ENCODE results near the gene MAPK8IP1.
"Not testable (repeated sequence)": the region's sequence is repeated elsewhere in the genome, so short reads cannot be mapped to it uniquely, and the experiment has no call there.

MAPK8IP1 gene

GRCh38 chr11:45885274-45885920 lies at the start of gene MAPK8IP1:
Gene MAPK8IP1 (plus strand): TSS chr11:45885651. CDS start chr11:45885821, 170 bp downstream.
- peak in 30 of 42 donors; percentile 34 to 84 (median 62) for DNase-seq
- intact Hi-C loops (cut with DNase I) = no loop called here

- intact Hi-C loops (cut with DNase I) = no loop called here
Measured at GRCh38 chr11:45839204-45839603, 46.2 kb upstream of the MAPK8IP1 start.

GRCh38 chr11:45840251-45840650 lies 45.2 kb upstream of the MAPK8IP1 start:
- intact Hi-C loops (cut with DNase I) = not testable (repeated sequence)
- DNase-seq = peak in 1 of 42 donors; percentile 18

More at GRCh38 chr11:45839204-45839603, 46.2 kb upstream of the MAPK8IP1 start:
- peak in 2 of 42 donors; percentile 6 to 26 for DNase-seq

GRCh38 chr11:45843158-45843924 lies 42.1 kb upstream of the MAPK8IP1 start:
- intact Hi-C loops (cut with DNase I) = no loop called here

GRCh38 chr11:45844822-45845578 lies 40.5 kb upstream of the MAPK8IP1 start:
- no peak for DNase-seq
- intact Hi-C loops (cut with DNase I) = loop anchor here (5.0 kb wide), 3 partner anchors 38 to 72 kb away; partner anchors contain the start of genes PEX16 and SLC35C1

More at GRCh38 chr11:45843158-45843924, 42.1 kb upstream of the MAPK8IP1 start:
- peak; percentile 82 to 95 (median 89) for DNase-seq

GRCh38 chr11:45846174-45846675 lies 39.2 kb upstream of the MAPK8IP1 start:
- intact Hi-C loops (cut with DNase I) = loop anchor here (5.0 kb wide), 3 partner anchors 39 to 71 kb away; partner anchors contain the start of genes PEX16 and SLC35C1
- DNase-seq = peak in 2 of 42 donors; percentile 11 to 32

GRCh38 chr11:45846974-45847910 lies 38.2 kb upstream of the MAPK8IP1 start, which contains the start of gene CRY2:
Gene CRY2 (plus strand): TSS chr11:45847475. CDS start chr11:45847491, 16 bp downstream.
- DNase-seq = peak; percentile 99 to 100 (median 100)
- intact Hi-C loops (cut with DNase I) = loop anchor here (5.0 kb wide), 3 partner anchors 40 to 70 kb away; partner anchors contain the start of genes PEX16 and SLC35C1

GRCh38 chr11:45847911-45848316 lies 37.5 kb upstream of the MAPK8IP1 start:
- peak in 22 of 42 donors; percentile 5 to 60 (median 36) for DNase-seq
- intact Hi-C loops (cut with DNase I) = loop anchor here (5.0 kb wide), 3 partner anchors 41 to 69 kb away; partner anchors contain the start of genes PEX16 and SLC35C1

- DNase-seq = peak in 2 of 42 donors; percentile 13 to 25
- intact Hi-C loops (cut with DNase I) = loop anchor here (5.0 kb wide), 3 partner anchors 41 to 69 kb away; partner anchors contain the start of genes PEX16 and SLC35C1
Measured at GRCh38 chr11:45848654-45849081, 36.8 kb upstream of the MAPK8IP1 start.

- DNase-seq = peak in 2 of 42 donors; percentile 13 to 25
- intact Hi-C loops (cut with DNase I) = no loop called here
Measured at GRCh38 chr11:45850446-45850845, 35.0 kb upstream of the MAPK8IP1 start.

GRCh38 chr11:45851228-45851627 lies 34.2 kb upstream of the MAPK8IP1 start:
- peak in 2 of 42 donors; percentile 11 to 28 for DNase-seq
- intact Hi-C loops (cut with DNase I) = no loop called here

- peak in 20 of 42 donors; percentile 18 to 73 (median 42) for DNase-seq
Measured at GRCh38 chr11:45852018-45852711, 33.3 kb upstream of the MAPK8IP1 start.

GRCh38 chr11:45852712-45853101 lies 32.7 kb upstream of the MAPK8IP1 start:
- intact Hi-C loops (cut with DNase I) = no loop called here
- DNase-seq = peak in 2 of 42 donors; percentile 11 to 47

More at GRCh38 chr11:45852018-45852711, 33.3 kb upstream of the MAPK8IP1 start:
- intact Hi-C loops (cut with DNase I) = no loop called here

- intact Hi-C loops (cut with DNase I) = no loop called here
- DNase-seq = peak in 39 of 42 donors; percentile 32 to 87 (median 63)
Measured at GRCh38 chr11:45853332-45854219, 31.9 kb upstream of the MAPK8IP1 start.

- DNase-seq = no peak
- intact Hi-C loops (cut with DNase I) = no loop called here
Measured at GRCh38 chr11:45855308-45855707, 30.1 kb upstream of the MAPK8IP1 start.

GRCh38 chr11:45856044-45856468 lies 29.4 kb upstream of the MAPK8IP1 start:
- DNase-seq = no peak
- intact Hi-C loops (cut with DNase I) = no loop called here
